Right lung (tissue), 5 donors: Measurements from ENCODE around the gene DLGAP1. TPM values are rescaled to one million over a fixed set of nuclear protein-coding genes. Genes with fewer than 3 reads are reported as not detected.
"Not testable (repeated sequence)": the region's sequence is repeated elsewhere in the genome, so short reads cannot be mapped to it uniquely, and the experiment has no call there.

ENCODE experiments used
- DNase-seq, 2 donors: peaks; one replicate each; pipeline ENCODE4 v3.0.0-alpha.2; 2013
- polyA plus RNA-seq, 5 donors: library from polyadenylated mRNA; unstranded; fragments of 120-200 nt; gene quantifications; one replicate each; pipeline versions ENCODE4 v1.2.1 to v1.2.3, GENCODE V29; 2013; ENCODE audit warnings: inconsistent platforms in 1 of 5, low replicate concordance in 1 of 5; ENCODE audit not compliant: insufficient read length in 5 of 5, insufficient read depth in 1 of 5

DLGAP1 gene
- polyA plus RNA-seq, 5 donors = 1.0 to 3.2 (median 2.0) TPM

DNA sequence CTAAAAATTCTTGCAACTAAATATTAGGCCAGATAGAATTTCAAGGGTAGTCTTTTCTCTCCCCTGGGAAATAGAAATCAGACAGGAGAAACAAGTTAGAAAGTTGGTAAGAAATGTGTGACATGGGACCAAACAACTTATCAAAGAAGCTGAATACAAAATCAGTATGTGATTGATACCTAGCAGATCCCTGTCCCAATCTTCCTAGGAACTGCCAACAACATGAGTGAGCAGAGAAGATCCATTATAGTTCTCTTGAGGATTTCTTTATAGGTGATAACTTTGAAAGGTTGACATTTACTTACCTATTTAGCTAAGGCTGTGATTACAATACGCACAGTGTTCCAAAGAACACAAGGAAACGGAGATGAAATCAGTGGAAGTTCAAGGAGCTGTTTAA is 162.4 kb downstream of the DLGAP1 start:
- DNase-seq = no peak

DNA sequence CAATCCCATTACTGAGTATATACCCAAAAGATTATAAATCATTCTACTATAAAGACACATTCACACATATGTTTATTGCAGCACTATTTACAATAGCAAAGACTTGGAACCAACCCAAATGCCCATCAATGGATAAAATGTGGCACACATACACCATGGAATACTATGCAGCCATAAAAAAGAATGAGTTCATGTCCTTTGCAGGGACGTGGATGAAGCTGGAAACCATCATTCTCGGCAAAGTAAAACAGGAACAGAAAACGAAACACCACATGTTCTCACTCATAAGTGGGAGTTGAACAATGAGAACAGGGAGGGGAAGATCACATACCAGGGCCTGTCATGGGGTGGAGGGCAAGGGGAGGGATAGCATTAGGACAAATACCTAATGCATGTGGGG is 167.8 kb downstream of the DLGAP1 start:
- not testable (repeated sequence) for DNase-seq

DNA sequence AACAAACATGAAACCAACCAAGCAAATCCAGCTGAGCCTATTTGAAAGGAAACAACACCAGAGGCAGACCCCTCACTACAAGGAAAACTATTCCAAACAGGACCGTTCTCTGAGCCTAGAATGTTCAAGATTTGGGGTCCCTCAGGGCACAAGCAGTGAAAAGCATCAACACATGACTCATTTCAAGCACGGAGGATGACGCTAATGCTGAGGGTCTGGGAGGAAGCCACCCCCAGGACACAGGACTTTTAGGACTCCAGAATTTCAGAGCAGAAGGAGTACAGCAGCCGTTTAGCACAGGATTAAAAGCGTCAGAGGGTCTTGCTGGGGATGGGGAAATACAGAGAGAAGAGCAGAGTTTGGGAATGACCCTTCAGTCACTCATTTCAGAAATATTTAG is 168.9 kb downstream of the DLGAP1 start:
- DNase-seq = no peak

DNA sequence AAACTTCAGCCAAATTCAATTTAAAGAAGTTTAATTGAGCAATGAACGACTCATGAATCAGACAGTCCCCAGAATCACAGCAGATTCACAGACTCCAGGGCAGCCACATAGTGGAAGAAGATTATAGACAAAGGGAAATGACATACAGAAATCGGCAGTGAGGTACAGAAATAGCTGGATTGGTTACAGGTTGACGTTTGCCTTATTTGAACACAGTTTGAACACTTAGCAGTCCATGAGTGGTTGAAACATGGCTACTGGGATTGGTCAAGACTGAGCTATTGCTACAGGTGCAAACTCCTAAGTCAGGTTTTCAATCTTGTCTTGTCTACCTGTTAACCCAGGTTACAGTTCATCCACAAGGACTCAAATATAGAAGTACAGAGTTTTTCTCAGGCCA is 169.6 kb downstream of the DLGAP1 start:
- DNase-seq = no peak

DNA sequence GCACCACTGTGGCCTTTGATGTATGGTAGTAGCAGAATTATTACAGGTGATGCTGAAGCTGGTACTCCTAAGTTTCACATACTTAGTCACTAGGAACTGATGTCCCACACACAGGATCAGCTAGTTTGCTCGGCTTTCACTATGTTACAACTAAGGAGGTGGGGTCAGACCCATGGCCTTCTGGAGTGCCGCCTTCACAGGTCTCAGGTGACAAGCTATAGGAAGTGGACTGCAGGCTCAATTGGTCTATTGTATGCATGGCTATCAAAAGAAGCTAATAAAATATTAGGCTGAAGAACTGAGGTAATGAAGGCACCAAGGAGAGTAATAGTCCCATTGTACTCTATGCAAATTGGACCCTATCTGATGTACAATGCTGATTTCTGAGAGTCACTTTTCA is 170.6 kb downstream of the DLGAP1 start:
- DNase-seq = no peak

DNA sequence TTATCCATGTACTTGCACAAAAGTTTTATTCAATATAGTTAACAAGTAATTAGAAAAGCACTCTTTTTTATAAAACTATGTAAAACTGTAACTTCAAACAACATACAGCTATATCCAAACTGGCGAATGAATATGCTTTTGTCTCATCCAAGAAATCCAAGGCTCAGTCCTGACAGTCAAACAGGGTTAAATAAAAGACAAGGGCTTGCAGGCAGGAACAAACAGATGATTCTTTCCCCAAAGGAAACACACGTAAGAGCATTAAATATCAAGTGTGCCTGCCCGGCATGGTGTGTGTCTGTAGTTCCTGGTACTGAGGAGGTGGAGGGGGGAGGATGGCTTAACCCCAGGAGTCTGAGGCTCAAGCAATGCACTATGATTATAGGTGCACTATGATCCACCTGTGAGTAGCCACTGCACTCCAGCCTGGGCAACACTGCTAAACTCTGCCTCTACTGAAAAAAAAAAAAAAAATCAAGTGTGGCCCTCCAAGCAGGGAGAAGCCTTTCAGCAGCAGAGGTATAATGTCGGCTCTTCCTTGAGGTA is 171.3 kb downstream of the DLGAP1 start:
- no peak for DNase-seq

DNA sequence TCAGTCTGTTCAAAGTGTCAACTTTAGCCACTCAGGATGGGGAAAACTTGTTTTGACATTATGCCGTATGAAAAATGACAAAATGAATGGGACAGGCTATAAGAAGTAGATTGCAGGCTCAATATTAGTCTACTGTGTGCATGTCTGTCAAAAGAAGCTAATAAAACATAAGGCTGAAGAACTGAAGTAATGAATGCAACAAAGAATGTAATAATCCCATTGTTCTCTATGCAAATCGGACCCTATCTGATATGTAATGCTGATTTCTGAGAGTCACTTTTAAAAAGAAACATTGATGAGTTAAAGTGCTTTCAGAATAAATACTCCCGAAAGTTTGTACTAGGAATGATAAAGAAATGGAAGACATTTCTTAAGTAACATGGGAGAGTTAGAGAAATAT is 172.2 kb downstream of the DLGAP1 start:
- no peak for DNase-seq

DNA sequence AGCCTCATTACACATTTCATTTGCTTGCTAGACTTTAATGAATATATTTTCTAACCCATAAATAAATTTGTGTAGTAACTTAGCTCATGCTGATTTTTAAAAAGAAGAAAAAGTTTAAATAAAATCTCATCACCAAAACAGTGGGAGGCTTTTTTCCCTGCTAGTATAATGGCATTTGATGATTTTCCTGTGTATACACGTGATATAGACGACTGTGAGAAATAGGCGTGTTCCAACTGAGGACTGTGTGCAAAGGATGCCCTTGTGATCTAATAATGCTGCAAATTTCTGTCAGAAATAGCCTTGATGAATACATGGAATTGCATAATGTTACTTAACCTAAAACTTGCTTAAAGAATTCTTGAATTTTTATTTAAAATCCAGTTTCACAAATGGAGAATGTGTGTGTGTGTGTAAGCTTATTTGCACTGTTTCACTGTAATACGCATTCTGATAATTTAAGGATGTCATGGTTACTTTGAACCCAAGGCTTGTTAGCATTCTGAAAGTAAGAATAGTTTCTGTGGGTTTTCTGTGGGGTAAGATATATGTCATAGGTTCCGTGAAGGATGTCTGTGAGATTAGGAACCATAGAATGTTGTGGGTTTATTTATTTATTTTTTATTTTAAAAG is 178.0 kb downstream of the DLGAP1 start:
- no peak for DNase-seq

DNA sequence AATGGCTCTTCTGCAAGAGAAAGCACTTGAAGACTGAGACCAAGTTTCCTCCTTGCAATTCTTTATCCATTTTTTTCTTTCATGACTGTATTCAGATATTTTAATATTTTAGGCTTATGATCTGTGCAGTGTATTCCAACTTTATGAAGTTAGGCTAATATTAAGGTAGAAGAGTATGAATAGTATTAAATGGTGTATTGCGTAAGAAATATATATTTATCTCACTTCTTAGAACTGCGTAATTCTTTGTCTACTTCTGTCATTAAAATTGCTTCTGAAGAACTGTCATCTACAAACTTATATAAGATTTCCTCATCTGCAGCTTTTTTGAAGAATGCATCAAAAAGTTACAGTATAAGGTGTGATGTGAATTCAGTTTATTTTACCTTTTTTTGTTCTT is 183.2 kb downstream of the DLGAP1 start:
- DNase-seq = no peak

DNA sequence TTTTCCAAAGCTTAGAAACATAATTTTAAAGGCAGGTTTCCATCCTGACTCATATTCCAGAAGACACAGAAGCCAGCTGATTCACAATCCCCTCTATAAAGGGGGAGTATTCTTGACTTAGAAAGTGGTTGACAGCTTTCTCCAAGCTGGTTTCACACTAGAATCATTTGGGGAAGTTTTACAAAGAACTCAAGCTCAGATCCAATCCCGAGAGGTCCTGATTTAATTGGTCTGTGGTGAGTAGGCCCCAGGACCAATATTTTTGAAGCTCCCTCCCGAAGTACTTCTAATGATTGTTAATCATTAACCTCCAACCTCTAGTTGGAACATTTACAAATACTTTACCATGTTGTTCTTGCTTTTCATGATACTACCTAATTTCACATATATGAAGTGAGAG is 184.1 kb downstream of the DLGAP1 start:
- DNase-seq = no peak

DNA sequence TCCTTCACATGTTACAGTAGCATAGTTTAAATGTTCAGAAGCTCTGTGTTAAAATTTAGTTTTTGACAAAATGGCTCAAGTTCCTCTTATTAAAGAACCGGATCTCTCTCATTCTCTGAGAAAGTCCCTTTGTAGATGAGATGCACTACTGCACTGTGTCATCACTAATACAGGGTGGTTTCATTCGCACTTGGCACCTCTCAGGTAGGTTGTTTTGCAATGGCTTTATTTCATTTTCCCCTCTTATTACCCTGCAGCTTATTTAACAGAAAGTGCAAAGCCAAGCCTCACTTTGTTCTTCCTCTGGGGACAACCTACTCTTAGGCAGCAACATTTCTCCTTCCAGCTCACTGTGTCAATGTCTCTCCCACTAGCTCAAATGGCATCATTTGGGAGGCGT is 185.1 kb downstream of the DLGAP1 start:
- DNase-seq = no peak

DNA sequence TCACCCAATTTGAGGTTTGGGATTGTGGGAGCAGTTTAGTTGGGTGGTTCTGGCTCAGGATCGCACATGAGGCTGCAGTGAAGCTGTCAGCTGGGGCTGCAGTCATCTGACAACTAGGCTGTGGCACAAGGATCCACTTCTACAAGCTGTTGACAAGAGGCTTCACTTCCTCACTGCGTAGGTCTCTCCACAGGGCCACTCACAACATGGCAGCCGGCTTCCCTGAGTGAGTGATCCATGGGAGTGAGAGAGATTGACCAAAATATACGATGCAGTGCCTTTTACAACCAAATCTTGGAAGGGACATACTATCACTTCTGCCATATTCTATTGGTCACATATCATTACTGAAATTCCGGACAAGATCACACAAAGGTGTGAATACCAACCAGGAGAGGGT is 187.5 kb downstream of the DLGAP1 start:
- no peak for DNase-seq

DNA sequence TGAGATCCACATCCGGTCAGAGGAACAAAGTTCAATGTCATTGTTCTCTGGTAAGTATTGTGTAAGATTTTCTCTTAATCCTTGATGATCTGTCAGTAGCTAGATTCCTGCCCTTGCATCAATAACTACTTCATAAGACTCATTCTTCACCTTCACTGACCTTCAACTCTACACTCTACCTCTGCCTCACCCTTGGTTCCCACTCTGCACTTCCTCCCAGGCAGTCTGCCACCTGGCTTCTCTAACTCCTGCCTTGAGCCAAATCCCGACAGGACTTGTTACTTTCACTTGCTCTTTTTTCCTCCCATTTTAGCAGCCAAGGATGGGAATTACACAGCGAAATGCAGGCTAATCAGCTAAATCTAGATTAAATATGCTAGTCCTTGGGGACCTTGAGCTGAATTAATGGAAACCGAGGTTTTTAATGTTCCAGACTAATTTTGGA is 190.7 kb downstream of the DLGAP1 start:
- DNase-seq = peak in 1 of 2 donors; percentile 25

DNA sequence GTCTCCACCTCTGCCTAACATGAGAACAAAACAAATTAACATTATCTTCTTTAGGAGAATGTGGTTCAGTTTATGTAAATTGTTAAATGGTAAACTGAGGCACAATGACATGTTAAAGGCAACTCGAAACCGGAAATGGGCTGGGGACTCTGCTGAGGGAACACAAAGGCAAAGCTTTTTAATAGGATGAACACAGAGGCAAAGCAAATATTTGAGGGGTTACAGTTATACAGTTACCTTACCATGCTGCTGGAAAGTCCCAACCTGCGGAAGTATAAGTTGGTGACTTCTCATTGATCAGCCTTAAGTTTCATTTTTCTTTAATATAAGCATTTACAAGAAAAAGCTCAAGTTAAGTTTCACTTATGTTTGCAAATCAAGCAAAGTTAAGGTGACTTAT is 195.0 kb downstream of the DLGAP1 start:
- no peak for DNase-seq

DNA sequence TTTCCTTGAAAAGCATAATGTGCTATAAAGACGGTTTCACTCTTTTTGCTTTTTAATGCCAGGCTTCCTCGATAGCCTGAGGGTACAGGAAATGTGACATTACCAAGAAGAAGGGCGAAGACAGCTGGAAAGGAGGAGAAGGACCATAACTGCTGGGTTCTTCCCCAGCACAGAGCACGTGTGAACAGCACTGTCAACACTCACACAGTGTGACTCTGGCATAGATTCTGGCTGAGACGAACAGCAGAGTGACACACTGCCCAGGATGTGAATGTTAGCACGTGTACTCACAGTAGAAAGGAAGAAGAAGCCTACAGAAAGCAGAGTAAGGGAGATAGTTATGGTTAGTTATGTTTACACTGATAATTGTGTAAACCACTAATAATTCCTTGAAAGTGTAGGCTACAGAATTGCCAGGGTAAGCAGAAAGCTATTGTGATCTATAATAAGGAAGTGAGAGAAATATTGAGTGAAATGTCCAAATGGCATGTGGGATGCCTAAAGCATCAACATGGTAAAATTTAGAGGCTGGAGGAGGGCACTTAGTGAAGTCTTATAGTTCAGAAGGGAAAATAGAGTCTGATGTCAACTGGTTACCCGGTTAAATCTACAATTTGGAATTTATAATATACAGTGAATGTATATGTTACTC is 198.2 kb downstream of the DLGAP1 start:
- DNase-seq = no peak

DNA sequence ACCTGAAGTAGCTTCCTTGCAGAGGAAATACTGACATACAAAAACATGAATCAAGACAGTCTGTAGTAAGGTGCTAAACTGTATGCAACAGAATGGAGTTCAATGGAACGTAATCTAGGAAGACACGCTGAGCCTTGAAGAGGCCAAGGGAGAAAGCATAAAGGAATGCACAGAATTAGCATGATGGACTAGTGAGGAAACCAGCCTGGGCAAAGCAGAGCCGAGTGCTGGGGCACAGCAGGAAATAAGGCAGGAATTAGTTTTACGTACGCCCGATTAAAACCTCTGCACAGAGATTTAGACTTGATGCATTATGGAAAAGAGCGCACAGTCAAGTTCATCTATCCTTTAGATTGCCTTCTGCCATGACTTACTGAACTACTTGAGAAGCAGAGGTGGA is 200.3 kb downstream of the DLGAP1 start:
- DNase-seq = no peak

DNA sequence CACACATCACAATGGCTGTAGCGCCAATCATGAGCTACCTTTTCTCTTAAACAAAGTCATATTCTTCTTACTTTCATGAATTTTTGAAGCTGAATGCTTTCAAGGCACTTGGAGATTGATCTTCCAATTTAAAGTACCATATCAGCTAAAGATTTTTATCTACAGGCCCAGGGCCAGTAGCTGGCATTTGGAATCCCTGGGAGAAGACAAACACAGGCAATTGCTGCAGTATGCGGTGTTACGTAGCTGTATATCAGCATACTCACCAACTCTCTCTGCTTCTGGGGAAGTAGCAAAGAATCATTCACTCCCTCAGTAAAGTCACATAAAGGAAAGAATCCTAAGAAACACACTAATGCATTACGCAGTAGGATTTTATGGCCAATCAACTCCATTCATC is 202.3 kb downstream of the DLGAP1 start:
- DNase-seq = no peak

DNA sequence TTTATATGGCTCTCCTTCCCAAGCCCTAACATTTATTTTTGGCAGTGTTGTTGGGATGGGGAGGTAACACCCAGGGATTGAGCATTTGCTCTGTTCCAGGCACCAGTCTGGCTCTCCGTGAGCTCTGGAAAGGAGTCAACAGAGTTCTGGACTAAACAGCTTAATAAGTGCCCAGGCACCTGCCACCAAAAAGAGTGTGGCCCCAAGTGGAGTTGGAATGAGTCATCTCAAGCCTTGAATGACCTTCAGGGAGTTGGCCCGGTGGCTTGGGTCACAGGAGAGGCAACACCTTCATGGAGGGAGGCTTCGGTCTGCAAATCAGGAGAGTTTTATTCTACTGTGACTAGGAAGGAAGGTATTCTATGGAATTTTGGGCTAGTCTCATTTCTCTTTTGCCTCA is 203.2 kb downstream of the DLGAP1 start:
- no peak for DNase-seq

DNA sequence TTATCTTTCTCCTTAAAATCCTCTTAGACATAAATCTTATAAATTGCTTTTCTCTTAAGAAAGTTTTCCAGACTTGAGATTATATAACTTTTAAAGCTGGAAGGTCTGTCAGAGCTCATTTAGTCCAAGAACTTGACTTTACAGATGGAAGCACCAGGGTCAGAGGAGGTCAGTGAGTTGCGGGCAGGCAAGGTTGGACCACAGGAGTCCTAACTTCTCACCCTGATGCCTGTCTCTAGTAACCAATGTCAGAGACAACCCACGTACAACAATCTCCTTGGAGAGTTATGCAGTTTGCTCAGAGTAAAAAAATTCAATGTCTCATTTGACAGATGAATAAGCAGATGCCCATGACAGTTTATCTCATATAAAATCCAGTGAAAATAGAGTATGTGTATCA is 203.9 kb downstream of the DLGAP1 start:
- no peak for DNase-seq

DNA sequence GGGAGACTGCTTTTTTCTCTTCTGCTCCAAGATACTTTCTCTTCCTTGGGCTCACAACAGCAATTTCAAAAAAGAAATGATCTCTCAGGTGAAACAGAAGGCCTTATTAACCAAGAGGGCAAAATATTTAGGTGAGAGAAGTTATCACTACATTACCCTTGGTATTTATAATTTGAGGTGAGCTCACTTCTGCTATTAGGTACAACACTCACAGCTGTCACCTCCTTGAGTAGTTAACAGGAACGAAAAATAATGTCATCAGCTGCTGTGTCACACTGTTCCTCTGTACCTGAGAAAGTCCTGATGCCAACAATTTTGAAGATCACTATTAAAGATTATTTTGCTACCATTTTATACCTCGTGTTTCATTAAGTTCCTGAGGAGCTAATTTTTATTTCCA is 205.0 kb downstream of the DLGAP1 start:
- DNase-seq = no peak

DNA sequence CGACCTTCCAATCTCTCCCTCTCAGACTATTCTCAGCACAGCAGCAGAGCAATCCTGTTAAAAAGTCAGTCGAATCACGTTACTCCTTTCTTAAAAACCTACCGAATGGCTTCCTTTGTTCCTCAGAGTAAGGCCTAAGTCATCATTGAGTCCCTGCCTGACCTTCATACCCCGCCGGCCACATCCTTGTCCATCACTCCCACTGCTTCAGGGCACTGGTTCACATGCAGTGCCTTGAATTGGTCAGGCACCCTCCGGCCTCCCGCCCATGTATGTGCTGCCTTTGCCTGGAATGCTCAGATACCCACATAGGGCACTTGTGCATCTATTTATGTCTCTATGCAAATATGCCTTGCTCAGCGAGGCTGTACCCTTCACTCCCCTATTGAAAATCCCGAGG is 206.4 kb downstream of the DLGAP1 start:
- no peak for DNase-seq

DNA sequence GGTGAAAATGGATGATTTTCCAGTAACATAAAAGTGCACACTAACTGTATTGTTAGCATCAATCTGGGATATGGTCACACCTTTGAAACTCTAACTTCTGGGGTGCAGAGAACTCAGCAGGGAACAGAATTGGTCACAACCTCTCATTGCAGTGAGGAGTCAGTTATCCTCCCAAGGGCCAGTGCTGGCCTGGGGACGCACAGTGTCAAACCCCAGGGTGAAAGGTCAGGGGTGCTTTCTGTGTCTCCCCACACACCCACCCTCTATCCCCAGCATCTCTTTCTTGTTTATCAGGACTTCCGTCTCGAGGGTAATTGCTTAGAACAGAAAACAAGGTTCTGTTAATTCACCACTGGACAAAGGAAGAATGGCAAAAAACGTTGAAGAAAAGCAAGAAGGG is 208.7 kb downstream of the DLGAP1 start:
- DNase-seq = no peak

DNA sequence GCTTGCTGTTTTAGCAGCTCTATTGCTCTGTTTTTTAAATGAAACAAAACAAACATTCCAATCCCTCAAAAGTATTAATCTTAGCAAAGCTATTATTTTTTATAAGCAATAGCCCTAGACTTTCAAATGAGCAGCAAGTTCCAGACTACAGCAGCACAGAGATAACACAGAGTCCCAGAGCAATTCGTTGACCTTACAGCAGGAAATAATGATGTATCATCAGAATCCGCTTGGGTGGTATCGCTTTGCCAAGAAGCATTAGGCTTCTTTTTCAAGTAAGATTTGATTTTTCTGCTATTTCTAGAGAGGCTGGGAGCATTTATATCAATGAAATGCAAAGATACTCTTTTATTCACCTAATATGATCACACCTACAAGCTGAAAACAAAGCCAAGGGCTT is 209.7 kb downstream of the DLGAP1 start:
- DNase-seq = no peak
